Activated T-cell treated with anti-CD3 and anti-CD28 coated beads, Interleukin-2, amount 50 U/mL, for 72 hours (primary cell): ENCODE results near the gene ABCA9. TPM values are rescaled to one million over a fixed set of nuclear protein-coding genes. Genes with fewer than 3 reads are reported as not detected.
"Not testable (repeated sequence)": the region's sequence is repeated elsewhere in the genome, so short reads cannot be mapped to it uniquely, and the experiment has no call there.

Experiments used
- ATAC-seq, 2 donors: fragments of 150-1000 bp; cut with Tn5 transposase; replicated peaks in 1 of 2; 2 replicates each; pipeline ENCODE4 v1.10.0; 2021; ENCODE audit warnings: moderate library complexity in 2 of 2, mild to moderate bottlenecking in 1 of 2
- DNase-seq, 2 donors: peaks; one replicate each; pipeline ENCODE4 v3.0.0; 2021 to 2022; ENCODE audit warnings: mixed read lengths in 1 of 2
- H3K27ac Mint-ChIP-seq: one replicate; pipeline ENCODE4 v1.8.0; 2022; ENCODE audit warnings: mild to moderate bottlenecking, moderate library complexity, mixed read lengths
- H3K27me3 Mint-ChIP-seq: one replicate; pipeline ENCODE4 v1.8.0; 2022; ENCODE audit warnings: low read depth, mixed read lengths
- H3K36me3 Mint-ChIP-seq, 2 donors: one replicate each; pipeline ENCODE4 v1.8.0; 2022; ENCODE audit warnings: mixed read lengths in 2 of 2, mild to moderate bottlenecking in 1 of 2; ENCODE audit not compliant: insufficient read depth in 2 of 2
- H3K4me1 Mint-ChIP-seq: one replicate; pipeline ENCODE4 v1.8.0; 2022; ENCODE audit warnings: low read depth, mixed read lengths
- H3K4me3 Mint-ChIP-seq, 2 donors: one replicate each; pipeline ENCODE4 v1.8.0; 2022; ENCODE audit warnings: mild to moderate bottlenecking in 2 of 2, mixed read lengths in 2 of 2, moderate library complexity in 2 of 2
- H3K9me3 Mint-ChIP-seq, 2 donors: one replicate each; pipeline ENCODE4 v1.8.0; 2022; ENCODE audit warnings: mixed read lengths in 2 of 2
- total RNA-seq, 2 donors: library from RNA; stranded (reverse); gene quantifications; one replicate each; pipeline ENCODE4 v1.2.3, GENCODE V29; 2022

ABCA9 gene
- total RNA-seq, 2 donors from 2014 or later: 0.09 to 0.17 TPM

- no peaks in the 10 kb centered on the region for H3K4me1 Mint-ChIP-seq
- H3K9me3 Mint-ChIP-seq: peaks cover 1 to 5% of the 10 kb centered on the region in 2 donors
- H3K27me3 Mint-ChIP-seq: no peaks in the 10 kb centered on the region
- H3K4me3 Mint-ChIP-seq: no peak overlapping the region
- ATAC-seq: no peak
- peaks cover 0 to 2% of the 10 kb centered on the region in 2 donors for H3K36me3 Mint-ChIP-seq
- no peak overlapping the region for H3K27ac Mint-ChIP-seq
- DNase-seq: no peak
Measured at GRCh38 chr17:69082696-69083095, 22.0 kb upstream of the ABCA9 start.

GRCh38 chr17:69078864-69079263 is 18.1 kb upstream of the ABCA9 start:
- ATAC-seq: no peak
- H3K27ac Mint-ChIP-seq: no peak overlapping the region
- no peak for DNase-seq
- H3K36me3 Mint-ChIP-seq: peaks cover 0 to 2% of the 10 kb centered on the region in 2 donors
- H3K4me1 Mint-ChIP-seq: no peaks in the 10 kb centered on the region
- no peak overlapping the region for H3K4me3 Mint-ChIP-seq
- no peaks in the 10 kb centered on the region for H3K27me3 Mint-ChIP-seq
- peaks cover 3 to 15% of the 10 kb centered on the region in 2 donors for H3K9me3 Mint-ChIP-seq

- Mint-ChIP-seq H3K36me3 (no peaks in the 10 kb centered on the region), H3K4me3 (no peak overlapping the region), H3K4me1 (no peaks in the 10 kb centered on the region), H3K27me3 (no peaks in the 10 kb centered on the region), H3K9me3 (peaks cover 5 to 17% of the 10 kb centered on the region in 2 donors), H3K27ac (no peak overlapping the region)
- ATAC-seq (no peak), DNase-seq (no peak)
Measured at GRCh38 chr17:69075823-69076222, 15.1 kb upstream of the ABCA9 start.

GRCh38 chr17:69073392-69073791 is 12.7 kb upstream of the ABCA9 start:
- H3K9me3 Mint-ChIP-seq: peaks cover 5 to 17% of the 10 kb centered on the region in 2 donors
- H3K27me3 Mint-ChIP-seq, H3K4me1 Mint-ChIP-seq, H3K27ac Mint-ChIP-seq, DNase-seq, H3K4me3 Mint-ChIP-seq, ATAC-seq, H3K36me3 Mint-ChIP-seq: not testable (repeated sequence)

- H3K27ac Mint-ChIP-seq, H3K27me3 Mint-ChIP-seq, ATAC-seq, H3K4me1 Mint-ChIP-seq, DNase-seq, H3K4me3 Mint-ChIP-seq, H3K36me3 Mint-ChIP-seq: not testable (repeated sequence)
- H3K9me3 Mint-ChIP-seq: peaks cover 5 to 17% of the 10 kb centered on the region in 2 donors
Measured at GRCh38 chr17:69072803-69073256, 12.1 kb upstream of the ABCA9 start.

GRCh38 chr17:69071233-69071586 is 10.5 kb upstream of the ABCA9 start:
- H3K36me3 Mint-ChIP-seq, DNase-seq, ATAC-seq, H3K4me1 Mint-ChIP-seq, H3K27ac Mint-ChIP-seq, H3K27me3 Mint-ChIP-seq, H3K4me3 Mint-ChIP-seq: not testable (repeated sequence)
- peaks cover 3 to 11% of the 10 kb centered on the region in 2 donors for H3K9me3 Mint-ChIP-seq

GRCh38 chr17:69070378-69071232 is 9.9 kb upstream of the ABCA9 start:
- not testable (repeated sequence) for H3K27me3 Mint-ChIP-seq, H3K36me3 Mint-ChIP-seq, DNase-seq, ATAC-seq
- Mint-ChIP-seq H3K27ac (peak overlapping the region; percentile 56), H3K4me1 (peaks cover 11% of the 10 kb centered on the region), H3K4me3 (peak overlapping the region in 1 of 2 donors; percentile 37), H3K9me3 (peaks cover 3 to 11% of the 10 kb centered on the region in 2 donors)

GRCh38 chr17:69069226-69069750 is 8.6 kb upstream of the ABCA9 start:
- Mint-ChIP-seq H3K27me3 (peaks cover 10% of the 10 kb centered on the region), H3K9me3 (peaks cover 3 to 7% of the 10 kb centered on the region in 2 donors), H3K4me1 (peaks cover 20% of the 10 kb centered on the region), H3K36me3 (no peaks in the 10 kb centered on the region), H3K4me3 (no peak overlapping the region), H3K27ac (no peak overlapping the region)
- DNase-seq (no peak), ATAC-seq (no peak)

GRCh38 chr17:69067274-69068047 is 6.7 kb upstream of the ABCA9 start:
- no peak for ATAC-seq
- no peak for DNase-seq
- Mint-ChIP-seq H3K4me1 (peaks cover 20% of the 10 kb centered on the region), H3K27ac (no peak overlapping the region), H3K27me3 (peaks cover 10% of the 10 kb centered on the region), H3K4me3 (no peak overlapping the region), H3K36me3 (no peaks in the 10 kb centered on the region), H3K9me3 (peaks cover 0 to 2% of the 10 kb centered on the region in 2 donors)

GRCh38 chr17:69066482-69066881 is 5.8 kb upstream of the ABCA9 start:
- Mint-ChIP-seq H3K4me1 (peaks cover 20% of the 10 kb centered on the region), H3K36me3 (no peaks in the 10 kb centered on the region), H3K9me3 (no peaks in the 10 kb centered on the region), H3K27me3 (peaks cover 10% of the 10 kb centered on the region), H3K27ac (no peak overlapping the region), H3K4me3 (peak overlapping the region; percentile 5 to 31)
- ATAC-seq (no peak), DNase-seq (no peak)

GRCh38 chr17:69065113-69065512 is 4.4 kb upstream of the ABCA9 start:
- H3K27ac Mint-ChIP-seq: peak overlapping the region; percentile 11

GRCh38 chr17:69064476-69064875 is 3.7 kb upstream of the ABCA9 start:
- DNase-seq (no peak), ATAC-seq (no peak)
- H3K27ac Mint-ChIP-seq: no peak overlapping the region
- H3K36me3 Mint-ChIP-seq: no peaks in the 10 kb centered on the region
- H3K27me3 Mint-ChIP-seq: peaks cover 10% of the 10 kb centered on the region
- peaks cover 20% of the 10 kb centered on the region for H3K4me1 Mint-ChIP-seq
- H3K4me3 Mint-ChIP-seq: no peak overlapping the region
- H3K9me3 Mint-ChIP-seq: no peaks in the 10 kb centered on the region

More at GRCh38 chr17:69065113-69065512, 4.4 kb upstream of the ABCA9 start:
- Mint-ChIP-seq H3K4me3 (no peak overlapping the region), H3K4me1 (peaks cover 20% of the 10 kb centered on the region), H3K36me3 (no peaks in the 10 kb centered on the region), H3K9me3 (no peaks in the 10 kb centered on the region), H3K27me3 (peaks cover 10% of the 10 kb centered on the region)
- DNase-seq: no peak
- no peak for ATAC-seq

GRCh38 chr17:69064001-69064400 is 3.3 kb upstream of the ABCA9 start:
- ATAC-seq (no peak), DNase-seq (no peak)
- Mint-ChIP-seq H3K4me1 (peaks cover 20% of the 10 kb centered on the region), H3K27ac (no peak overlapping the region), H3K27me3 (peaks cover 10% of the 10 kb centered on the region), H3K36me3 (no peaks in the 10 kb centered on the region), H3K4me3 (no peak overlapping the region), H3K9me3 (no peaks in the 10 kb centered on the region)
